OCI-LY3 (cell line): ENCODE measurements around the gene NKAIN2.

Experiments used
- H2AFZ ChIP-seq: fragments of 200-600, 300-600 bp; shearing (Covaris generic); 2 replicates; pipeline ENCODE4 v1.6.0; 2014; ENCODE audit warnings: antibody characterized with exemption, low read depth, low read length
- H3K27ac ChIP-seq: fragments of 200-600, 300-600 bp; sonication (generic); 2 replicates; pipeline ENCODE4 v1.5.1; 2014; ENCODE audit warnings: mild to moderate bottlenecking, low read length, moderate library complexity, mixed read lengths
- H3K27me3 ChIP-seq: fragments of 200-600, 300-600 bp; sonication (generic); 2 replicates; pipeline ENCODE4 v1.6.1; 2014; ENCODE audit warnings: low read depth, low read length, mixed read lengths
- H3K36me3 ChIP-seq: fragments of 200-600, 300-600 bp; sonication (generic); replicated peaks from 2 replicates; pipeline ENCODE3; 2014; ENCODE audit warnings: low read depth, low read length, mixed read lengths
- H3K4me1 ChIP-seq: fragments of 300-600, 200-600 bp; sonication (generic); 2 replicates; pipeline ENCODE4 v1.6.1; 2014; ENCODE audit warnings: low read length, mixed read lengths
- H3K4me2 ChIP-seq: fragments of 200-600, 300-600 bp; sonication (generic); 2 replicates; pipeline ENCODE4 v1.6.1; 2014; ENCODE audit warnings: low read length, mixed read lengths
- H3K4me3 ChIP-seq: fragments of 300-600, 200-600 bp; sonication (generic); 2 replicates; pipeline ENCODE4 v1.5.1; 2014; ENCODE audit warnings: antibody characterized with exemption, mild to moderate bottlenecking, low read length, moderate library complexity
- H3K79me2 ChIP-seq: fragments of 300-600, 200-600 bp; shearing (Covaris generic); 2 replicates; pipeline ENCODE4 v1.6.1; 2014; ENCODE audit warnings: mild to moderate bottlenecking, low read length, mixed read lengths
- H3K9ac ChIP-seq: fragments of 300-600, 200-600 bp; shearing (Covaris generic); 2 replicates; pipeline ENCODE4 v1.6.0; 2014; ENCODE audit warnings: mild to moderate bottlenecking, low read length, moderate library complexity
- H3K9me3 ChIP-seq: fragments of 200-600, 300-600 bp; shearing (Covaris generic); 2 replicates; pipeline ENCODE4 v1.6.1; 2014; ENCODE audit warnings: low read length, mixed read lengths; ENCODE audit not compliant: insufficient read depth
- H4K20me1 ChIP-seq: fragments of 200-600, 300-600 bp; sonication (generic); 2 replicates; pipeline ENCODE4 v1.6.1; 2016; ENCODE audit warnings: low read length, mixed read lengths; ENCODE audit not compliant: insufficient read depth
- EZH2phosphoT487 ChIP-seq: fragments of 200-600 bp; shearing (Covaris generic); IDR thresholded peaks from 2 replicates; pipeline ENCODE4 v1.6.1; 2018; ENCODE audit warnings: antibody characterized with exemption, mixed run types, low read depth
- TF ChIP-seq, protein P1 (sequence below): fragments of 200-600, 300-600 bp; sonication (generic); IDR thresholded peaks from 2 replicates; pipeline ENCODE4 v1.5.1; 2014; ENCODE audit warnings: antibody characterized with exemption, low read length, low read depth

NKAIN2 gene

GRCh38 chr6:123994891-123995635, 191.4 kb downstream of the NKAIN2 start:
- Histone ChIP-seq H3K27ac (no peak overlapping the region), H3K9me3 (no peaks in the 10 kb centered on the region), H3K4me2 (no peak overlapping the region), H4K20me1 (no peaks in the 10 kb centered on the region), H3K36me3 (no peaks in the 10 kb centered on the region), H3K79me2 (no peaks in the 10 kb centered on the region), H3K4me1 (no peaks in the 10 kb centered on the region), H3K27me3 (no peaks in the 10 kb centered on the region), H3K9ac (no peak overlapping the region), H2AFZ (no peak overlapping the region), H3K4me3 (no peak overlapping the region)
- TF ChIP-seq, protein P1, sequence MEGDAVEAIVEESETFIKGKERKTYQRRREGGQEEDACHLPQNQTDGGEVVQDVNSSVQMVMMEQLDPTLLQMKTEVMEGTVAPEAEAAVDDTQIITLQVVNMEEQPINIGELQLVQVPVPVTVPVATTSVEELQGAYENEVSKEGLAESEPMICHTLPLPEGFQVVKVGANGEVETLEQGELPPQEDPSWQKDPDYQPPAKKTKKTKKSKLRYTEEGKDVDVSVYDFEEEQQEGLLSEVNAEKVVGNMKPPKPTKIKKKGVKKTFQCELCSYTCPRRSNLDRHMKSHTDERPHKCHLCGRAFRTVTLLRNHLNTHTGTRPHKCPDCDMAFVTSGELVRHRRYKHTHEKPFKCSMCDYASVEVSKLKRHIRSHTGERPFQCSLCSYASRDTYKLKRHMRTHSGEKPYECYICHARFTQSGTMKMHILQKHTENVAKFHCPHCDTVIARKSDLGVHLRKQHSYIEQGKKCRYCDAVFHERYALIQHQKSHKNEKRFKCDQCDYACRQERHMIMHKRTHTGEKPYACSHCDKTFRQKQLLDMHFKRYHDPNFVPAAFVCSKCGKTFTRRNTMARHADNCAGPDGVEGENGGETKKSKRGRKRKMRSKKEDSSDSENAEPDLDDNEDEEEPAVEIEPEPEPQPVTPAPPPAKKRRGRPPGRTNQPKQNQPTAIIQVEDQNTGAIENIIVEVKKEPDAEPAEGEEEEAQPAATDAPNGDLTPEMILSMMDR: no peak
- no peak for TF ChIP-seq EZH2phosphoT487

GRCh38 chr6:123997223-123997622, 193.6 kb downstream of the NKAIN2 start:
- Histone ChIP-seq H3K4me3 (no peak overlapping the region), H3K4me2 (no peak overlapping the region), H3K9me3 (no peaks in the 10 kb centered on the region), H3K36me3 (no peaks in the 10 kb centered on the region), H4K20me1 (no peaks in the 10 kb centered on the region), H2AFZ (no peak overlapping the region), H3K79me2 (no peaks in the 10 kb centered on the region), H3K27me3 (no peaks in the 10 kb centered on the region), H3K27ac (no peak overlapping the region), H3K9ac (no peak overlapping the region), H3K4me1 (no peaks in the 10 kb centered on the region)
- TF ChIP-seq EZH2phosphoT487: no peak
- TF ChIP-seq, protein P1: no peak

- no peaks in the 10 kb centered on the region for H4K20me1 ChIP-seq
- no peak overlapping the region for H3K4me3 ChIP-seq
- H2AFZ ChIP-seq: no peak overlapping the region
- H3K4me2 ChIP-seq: no peak overlapping the region
- H3K27ac ChIP-seq: no peak overlapping the region
- TF ChIP-seq EZH2phosphoT487: no peak
- TF ChIP-seq, protein P1: no peak
- no peaks in the 10 kb centered on the region for H3K9me3 ChIP-seq
- H3K4me1 ChIP-seq: no peaks in the 10 kb centered on the region
- no peaks in the 10 kb centered on the region for H3K27me3 ChIP-seq
- H3K9ac ChIP-seq: no peak overlapping the region
- no peaks in the 10 kb centered on the region for H3K79me2 ChIP-seq
- H3K36me3 ChIP-seq: no peaks in the 10 kb centered on the region
Measured at GRCh38 chr6:124002377-124003081, 198.9 kb downstream of the NKAIN2 start.

GRCh38 chr6:124007266-124007665, 203.6 kb downstream of the NKAIN2 start:
- no peak for TF ChIP-seq EZH2phosphoT487
- TF ChIP-seq, protein P1: no peak
- no peak overlapping the region for H2AFZ ChIP-seq
- no peak overlapping the region for H3K4me3 ChIP-seq
- no peaks in the 10 kb centered on the region for H3K9me3 ChIP-seq
- no peak overlapping the region for H3K4me2 ChIP-seq
- H3K9ac ChIP-seq: no peak overlapping the region
- no peaks in the 10 kb centered on the region for H3K36me3 ChIP-seq
- H3K79me2 ChIP-seq: no peaks in the 10 kb centered on the region
- H3K4me1 ChIP-seq: no peaks in the 10 kb centered on the region
- H3K27ac ChIP-seq: no peak overlapping the region
- no peaks in the 10 kb centered on the region for H4K20me1 ChIP-seq
- H3K27me3 ChIP-seq: no peaks in the 10 kb centered on the region
